GM18868 (cell line): ENCODE data around the gene HYDIN.

ENCODE experiments used
- ATAC-seq: cut with Tn5 transposase; IDR thresholded peaks from one replicate; pipeline ENCODE4 v1.9.1; 2021; ENCODE audit warnings: mild to moderate bottlenecking, moderate library complexity; ENCODE audit not compliant: unreplicated experiment

Gene HYDIN

DNA sequence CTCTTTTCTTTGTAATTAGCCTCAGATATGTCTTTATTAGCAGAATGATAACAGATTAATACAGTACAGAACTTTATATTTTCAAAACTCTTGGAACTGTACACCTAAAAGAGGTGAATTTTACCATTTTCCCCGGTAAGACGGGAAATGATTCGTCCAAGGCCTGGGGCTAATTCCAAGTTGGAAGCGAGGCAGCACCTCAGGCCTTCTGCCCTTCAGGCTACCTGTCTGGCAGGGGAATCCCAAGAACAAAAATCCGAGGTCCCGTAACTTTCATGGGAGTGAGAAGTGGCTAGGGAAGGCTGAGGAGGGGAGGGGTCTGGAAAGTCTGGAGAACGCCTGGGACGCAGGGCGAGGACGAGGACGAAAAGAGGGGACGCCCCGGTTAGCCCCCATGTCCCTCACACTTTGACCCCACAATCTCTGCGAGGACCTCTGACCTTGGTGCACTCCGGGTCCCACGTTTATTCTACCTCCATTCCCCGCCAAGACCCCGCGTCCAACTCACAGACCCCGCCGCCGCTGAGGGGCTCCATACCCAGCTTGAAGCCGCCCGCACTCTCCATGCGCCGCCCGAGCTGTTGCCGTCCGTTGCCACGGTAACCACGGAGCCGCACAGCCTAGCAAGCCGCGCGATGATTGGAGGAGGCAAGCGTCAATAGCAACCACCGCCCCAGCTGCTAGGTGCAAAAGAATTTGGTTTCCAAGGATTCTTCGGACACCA is at the start of gene HYDIN:
HYDIN (minus strand) TSS at position 601 of the 724 bp plus-strand sequence. CDS start 43,827 bp downstream, outside the sequence.
- ATAC-seq = no peak

DNA sequence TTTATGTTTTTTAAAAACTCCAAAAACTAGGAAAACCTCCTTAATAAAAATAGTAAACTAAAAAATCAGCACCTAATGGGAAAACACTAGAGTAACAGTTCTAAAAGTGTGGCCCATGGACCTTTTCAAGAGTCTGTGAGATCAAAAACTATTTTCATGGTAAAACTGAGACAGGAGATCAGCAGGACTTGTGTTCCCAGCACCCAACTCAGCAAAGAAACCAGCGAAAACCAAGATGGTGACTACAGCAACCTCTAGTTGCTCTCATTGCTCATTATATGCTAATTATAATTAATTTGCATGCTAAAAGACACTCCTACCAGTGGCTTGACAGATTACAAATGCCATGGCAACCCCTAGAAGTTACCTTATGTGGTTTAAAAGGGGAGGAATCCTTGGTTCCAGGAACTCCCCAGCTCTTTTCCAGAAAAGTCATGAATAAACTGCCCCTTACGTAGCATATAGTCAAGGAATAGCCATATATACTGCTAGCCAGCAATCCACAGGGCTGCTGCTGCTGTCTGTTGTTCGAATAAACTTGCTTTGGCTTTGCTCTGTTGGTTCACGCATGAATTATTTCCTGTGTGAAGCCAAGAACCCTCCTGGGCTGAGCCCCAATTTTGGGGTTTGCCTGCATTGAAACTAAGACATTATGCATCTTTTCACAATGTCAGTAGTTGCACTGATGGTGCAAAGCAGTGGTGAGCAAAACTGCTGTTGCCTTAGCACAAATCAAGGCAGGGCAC is 46.2 kb upstream of the HYDIN start:
- ATAC-seq = no peak

DNA sequence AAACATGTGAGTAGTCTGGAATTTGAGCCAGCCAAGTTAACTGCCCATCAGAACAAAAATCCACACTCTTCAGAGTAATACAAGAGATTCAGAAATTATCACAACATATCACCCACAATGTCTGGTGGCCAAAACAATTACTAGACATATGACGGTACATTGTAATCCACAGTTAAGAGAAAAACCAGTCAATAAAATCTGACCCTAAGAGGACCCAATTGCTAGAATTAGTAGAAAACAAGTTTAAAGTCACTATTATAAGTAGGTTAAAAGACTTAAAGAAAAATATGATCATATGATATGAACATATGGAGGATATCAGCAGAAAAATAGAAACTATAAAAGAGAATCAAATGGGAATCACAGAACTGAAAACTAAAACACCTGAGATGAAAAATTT is 42.9 kb upstream of the HYDIN start:
- no peak for ATAC-seq

DNA sequence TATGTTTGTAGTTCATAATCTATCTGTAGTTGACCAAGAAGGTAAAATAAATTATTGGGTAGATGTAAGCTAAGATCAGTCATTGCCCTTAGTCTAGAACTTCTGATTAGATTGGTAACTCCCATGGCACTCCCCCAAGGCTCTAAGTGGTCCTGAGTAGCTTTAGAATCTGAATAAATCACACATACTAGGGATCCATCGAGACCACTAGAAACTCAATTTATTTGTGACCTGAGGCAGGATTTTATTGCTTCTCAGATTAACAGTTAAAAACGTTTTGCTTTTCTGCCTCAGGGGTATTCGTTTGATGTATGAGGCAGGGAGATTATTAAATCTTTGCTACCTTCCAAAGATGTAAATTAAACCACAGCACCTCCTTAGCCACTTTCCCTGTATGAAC is 33.8 kb upstream of the HYDIN start:
- no peak for ATAC-seq

DNA sequence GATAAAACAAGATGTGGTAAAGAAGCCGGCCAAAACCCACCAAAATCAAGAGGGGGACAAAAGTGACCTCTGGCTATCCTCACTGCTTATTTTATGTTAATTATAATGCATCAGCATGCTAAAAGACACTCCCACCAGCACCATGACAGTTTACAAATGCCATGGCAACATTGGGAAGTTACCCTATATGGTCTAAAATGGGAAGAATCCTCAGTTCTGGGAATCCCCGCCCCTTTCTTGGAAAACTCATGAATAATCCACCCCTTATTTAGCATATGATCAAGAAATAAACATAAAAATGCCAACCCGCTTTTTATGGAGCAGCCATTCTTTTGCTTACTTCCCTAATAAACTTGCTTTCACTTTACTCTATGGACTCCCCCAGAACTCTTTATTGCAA is 33.1 kb upstream of the HYDIN start:
- no peak for ATAC-seq

DNA sequence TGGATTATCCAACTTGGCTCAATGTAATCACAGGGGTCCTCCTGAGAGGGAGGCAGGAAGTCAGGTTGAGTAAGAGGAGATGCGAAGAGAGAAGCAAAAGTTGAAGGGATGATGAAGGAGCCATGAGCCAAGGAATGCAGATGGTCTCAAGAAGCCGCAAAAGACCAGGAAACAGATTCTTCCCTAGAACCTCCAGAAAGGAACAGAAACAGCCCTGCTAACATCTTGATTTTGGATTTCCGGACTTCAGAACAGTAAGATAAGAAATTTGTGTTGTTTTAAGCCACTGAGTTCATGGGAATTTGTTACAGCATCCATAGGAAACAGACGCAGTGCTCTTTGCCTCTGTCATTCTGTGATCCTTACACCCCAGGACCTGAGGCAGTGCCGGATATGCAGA is 31.9 kb upstream of the HYDIN start:
- no peak for ATAC-seq

DNA sequence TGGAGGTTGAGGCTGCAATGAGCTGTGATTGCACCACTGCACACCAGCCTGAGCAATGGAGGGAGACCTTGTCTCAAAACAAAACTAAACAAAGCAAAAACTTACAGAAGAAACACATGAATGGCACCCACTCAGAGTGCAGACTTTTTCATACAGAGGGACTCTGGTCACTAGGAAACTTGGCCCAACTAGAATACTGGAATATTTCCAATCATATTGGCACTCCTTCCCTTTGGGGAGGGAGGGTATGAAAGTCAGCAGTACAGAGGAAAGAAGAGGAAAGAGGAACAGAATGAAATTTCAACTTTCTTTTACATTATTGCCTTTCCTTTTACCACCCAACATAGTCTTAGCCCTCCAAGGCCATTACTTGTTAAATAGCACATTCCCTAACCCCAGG is 30.5 kb upstream of the HYDIN start:
- ATAC-seq = no peak

DNA sequence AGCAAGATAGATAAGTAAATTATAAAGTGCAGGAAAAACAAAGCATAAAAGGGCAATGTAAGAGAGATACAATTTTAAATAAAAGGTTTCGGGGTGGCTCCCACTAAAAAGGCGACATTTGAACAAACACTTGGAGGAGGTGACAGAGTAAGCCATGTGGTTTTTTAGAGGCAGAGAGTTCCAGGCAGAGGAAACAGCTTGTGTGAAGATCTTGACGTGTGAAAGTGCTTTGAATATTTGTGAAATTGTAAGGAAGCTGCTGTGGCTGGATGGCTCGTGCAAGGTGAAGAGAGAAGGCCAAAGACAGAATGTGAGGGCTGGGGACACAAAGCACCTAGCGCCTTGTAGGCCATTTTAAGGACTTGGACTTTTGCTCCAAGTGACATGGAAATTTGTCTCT is 28.6 kb upstream of the HYDIN start:
- no peak for ATAC-seq

DNA sequence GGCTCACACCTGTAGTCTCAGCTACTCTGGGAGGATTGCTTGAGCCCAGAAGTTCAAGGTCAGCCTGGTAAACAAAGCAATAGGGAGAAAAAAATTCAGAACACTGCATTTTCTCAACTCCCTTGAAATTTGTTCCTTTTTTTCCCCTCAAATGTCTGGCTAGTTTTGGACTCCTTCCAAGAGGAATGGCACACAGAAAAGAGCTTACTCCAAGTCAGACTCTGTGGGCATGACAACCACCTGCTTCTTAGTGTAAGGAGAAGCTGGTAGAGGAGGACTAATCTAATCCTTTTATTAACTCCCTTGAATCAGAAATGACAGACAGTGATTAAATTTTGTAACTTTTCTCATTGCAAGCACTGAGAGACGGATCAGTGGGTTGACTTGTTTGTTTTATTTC is 27.9 kb upstream of the HYDIN start:
- ATAC-seq = no peak

DNA sequence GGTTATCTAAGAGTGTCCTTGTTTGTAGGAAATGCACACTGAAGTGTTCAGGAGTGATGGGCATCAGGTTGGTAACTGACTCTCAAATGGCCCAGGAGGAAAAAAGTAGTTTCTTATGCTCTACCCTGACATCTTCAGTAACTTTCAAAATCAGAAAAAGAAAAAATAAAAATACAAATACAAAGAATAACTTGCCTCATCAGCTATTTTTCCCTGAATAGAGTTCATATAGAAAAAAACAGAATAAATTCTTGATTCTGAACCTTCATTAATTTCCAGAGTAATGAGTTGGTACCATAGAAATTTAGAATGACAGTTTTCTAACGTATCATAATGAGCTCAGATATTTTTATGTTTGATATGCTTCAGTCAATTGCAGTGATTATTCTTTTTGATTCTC is 27.2 kb upstream of the HYDIN start:
- no peak for ATAC-seq

DNA sequence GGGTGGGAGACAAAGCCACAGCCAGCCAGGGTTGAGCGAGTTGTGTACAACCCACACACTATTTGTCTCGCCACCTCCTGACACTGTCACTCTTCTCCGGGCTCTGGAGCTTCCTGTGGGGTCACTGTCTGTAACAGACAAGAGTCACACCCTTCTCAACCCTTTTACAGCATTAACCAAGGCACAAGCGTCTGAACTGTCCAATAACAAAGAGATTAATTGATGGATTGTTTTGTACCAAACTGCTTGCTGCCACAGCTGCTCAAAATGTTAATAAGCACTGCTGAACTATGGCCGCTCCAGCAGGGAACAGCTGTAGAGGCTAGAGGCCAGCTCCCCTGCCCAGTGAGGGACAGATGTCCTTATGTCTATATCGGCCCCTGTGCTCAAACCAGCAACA is 25.2 kb upstream of the HYDIN start:
- ATAC-seq = no peak

DNA sequence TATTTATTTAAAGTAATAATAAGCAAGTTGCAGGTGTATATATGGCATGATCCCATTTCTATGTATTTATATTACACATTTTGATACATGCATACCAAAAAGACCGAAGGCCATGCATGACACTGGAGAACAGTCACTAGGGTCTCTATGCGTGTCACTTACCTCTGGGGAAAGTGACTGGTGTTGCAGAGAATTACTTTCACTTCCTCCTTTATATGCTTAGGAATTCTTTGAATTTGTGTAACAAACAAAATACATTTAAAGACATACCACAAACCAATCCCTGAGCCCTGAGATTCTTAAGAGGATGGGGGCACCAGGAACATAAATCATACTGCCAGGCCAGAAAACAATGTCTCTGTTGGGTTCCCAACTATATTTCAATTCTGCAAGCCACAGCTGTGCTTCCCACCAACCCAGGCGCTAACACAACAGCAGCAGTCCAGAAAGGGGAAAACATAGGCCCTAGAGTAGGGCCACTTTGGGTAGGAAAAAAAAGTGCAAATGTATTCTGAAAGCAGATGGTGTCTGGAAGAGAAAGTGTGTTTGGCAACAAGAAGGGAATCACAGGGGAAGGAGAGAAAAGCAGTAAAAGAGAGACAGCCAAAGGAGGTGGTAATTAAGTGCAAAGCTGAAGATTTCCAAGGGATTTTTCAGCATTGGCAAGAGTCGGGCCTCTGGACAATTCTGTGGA is 24.5 kb upstream of the HYDIN start:
- ATAC-seq = peak; percentile 64

DNA sequence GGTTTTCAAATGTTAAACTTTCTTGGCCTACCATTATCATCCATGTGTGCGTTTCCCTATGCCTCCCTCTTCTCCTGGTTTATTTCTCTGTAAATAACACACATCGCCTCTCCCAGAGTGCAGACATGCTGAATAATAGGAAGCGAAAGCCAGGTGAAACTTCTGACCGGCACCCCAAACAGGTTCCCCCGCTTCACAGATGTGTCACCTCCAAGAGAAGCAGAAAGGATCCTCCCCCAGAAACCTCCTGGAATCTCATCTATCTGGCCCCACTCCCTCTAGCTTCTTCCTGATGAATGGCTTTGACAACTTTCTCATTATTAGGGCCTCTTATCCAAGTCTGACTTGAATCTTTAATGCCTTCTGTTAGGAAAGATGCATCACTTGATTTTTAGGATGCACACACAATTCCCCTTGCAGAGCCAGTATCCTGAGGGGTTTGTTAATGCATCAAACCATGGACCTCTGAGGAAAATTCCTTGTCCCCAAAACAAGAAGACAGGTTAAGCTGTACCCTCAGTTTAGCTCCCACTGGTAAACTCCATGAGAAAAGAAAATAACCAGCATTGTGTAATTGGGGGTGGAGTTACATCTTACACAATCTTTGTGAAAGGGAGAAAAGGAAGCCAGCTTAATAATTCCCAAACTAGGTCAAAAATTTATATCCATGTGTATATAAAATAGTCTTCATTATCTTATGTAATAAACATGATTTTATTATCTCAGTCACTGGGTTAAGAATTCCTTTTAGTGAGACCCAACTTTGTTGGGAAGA is 20.1 kb upstream of the HYDIN start:
- no peak for ATAC-seq

DNA sequence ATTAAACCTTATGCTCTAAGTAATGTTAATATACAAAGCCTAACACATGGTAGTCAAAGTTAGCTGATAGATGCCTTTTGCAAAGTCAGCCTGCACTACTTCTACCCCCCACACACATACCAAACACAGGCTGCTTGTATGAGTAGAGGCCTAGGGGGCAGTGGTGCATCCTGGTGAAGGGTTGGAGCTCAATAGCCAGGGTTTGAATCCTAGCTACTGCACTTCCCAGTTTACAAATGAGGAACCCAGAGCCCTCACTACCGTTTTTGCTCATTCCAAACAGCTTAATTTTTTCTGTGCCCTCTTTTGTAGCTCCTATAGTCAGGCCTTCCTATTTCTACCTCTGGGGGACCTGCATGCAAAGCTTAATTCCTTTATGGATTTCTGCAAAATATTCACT is 18.9 kb upstream of the HYDIN start:
- no peak for ATAC-seq

DNA sequence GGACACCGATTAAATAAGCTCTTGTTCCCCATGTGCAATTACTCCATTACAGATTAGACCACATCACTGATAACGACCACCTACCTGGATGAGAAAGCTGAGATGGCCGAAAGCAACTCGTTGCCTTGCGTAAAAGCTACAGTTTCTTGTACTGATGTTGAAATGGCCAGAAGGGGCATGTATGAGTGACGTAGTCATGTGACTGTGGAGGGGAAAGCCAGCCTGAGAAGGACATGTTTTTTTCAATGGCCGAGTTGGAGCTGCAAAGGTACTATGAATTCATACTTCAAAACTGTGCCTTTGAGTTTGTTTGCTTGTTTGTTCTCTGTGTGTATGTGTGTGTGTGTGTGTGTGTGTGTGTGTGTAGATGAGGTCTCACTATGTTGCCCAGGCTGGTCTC is 17.0 kb upstream of the HYDIN start:
- no peak for ATAC-seq

DNA sequence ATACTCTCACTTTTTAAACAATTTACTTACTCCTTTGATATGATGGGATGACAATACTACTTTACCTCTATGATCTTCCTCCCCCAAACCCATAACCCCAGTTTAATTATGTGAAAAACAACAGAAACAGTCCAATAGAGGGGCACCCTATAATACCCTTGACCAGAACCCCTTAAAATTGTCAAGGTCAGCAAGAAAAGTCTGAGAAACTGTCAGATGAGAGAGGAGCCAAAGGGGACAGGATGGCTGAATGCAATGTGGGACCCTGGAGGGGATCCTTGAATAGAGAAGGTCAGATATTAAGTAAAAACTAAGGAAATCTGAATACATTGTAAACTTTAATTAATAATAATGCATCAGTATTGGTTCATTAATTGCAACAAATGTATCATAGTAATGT is 15.8 kb upstream of the HYDIN start:
- no peak for ATAC-seq

DNA sequence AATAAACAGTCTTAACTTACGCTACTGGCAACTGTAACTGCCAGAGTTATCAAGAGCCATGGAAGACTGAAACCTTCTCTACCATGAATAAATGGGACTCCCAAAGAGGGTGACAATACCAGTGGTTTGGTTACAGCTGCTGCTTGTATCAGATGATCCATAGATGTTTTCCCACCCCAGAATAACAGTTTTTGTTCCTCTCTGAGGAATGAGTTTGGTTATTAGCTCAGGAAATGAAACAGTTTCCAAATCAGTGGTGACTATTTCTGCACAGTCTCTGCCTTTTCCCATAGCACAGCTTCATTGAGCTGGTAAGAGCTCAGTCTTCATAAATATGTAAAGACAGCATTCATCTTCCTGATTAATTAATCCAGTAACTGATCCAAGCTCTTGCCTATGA is 14.0 kb upstream of the HYDIN start:
- ATAC-seq = no peak

DNA sequence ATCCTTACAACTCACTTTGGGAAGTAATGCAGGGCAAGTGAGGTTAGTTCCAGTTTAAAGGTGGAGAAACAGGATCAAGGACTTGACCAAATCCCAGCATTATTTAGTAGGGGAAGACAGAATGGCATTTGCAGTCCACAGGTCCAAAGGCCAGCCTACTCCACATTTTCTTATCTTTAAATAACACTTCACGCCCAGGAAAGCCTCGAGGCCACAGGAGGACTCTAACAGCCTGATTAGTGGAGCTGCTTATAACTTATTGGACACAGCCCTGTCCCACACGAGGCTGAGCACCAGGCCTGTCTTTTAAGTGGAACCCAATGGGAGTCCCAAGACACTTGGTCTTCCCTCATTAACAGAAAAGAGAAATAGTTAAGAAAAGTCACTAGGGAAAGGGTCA is 12.1 kb upstream of the HYDIN start:
- no peak for ATAC-seq

DNA sequence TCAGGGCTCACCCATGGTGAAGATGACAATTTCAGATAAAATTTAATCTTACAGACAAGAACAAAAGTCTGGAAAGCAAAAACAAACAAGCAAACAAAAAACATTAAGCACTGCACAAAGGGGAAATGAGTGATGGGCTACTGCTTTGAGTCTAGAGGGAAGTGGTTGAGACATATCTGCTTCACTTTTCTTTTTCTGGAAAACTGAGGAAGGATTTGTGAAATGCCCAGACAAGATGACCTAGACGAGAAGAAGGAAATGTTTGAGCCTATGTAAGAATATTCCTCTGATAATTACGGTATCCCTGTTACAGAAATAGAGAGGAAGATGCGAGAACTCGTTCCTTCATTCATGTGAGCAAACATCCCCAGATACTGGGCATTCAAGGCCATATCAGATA is 11.5 kb upstream of the HYDIN start:
- ATAC-seq = no peak

DNA sequence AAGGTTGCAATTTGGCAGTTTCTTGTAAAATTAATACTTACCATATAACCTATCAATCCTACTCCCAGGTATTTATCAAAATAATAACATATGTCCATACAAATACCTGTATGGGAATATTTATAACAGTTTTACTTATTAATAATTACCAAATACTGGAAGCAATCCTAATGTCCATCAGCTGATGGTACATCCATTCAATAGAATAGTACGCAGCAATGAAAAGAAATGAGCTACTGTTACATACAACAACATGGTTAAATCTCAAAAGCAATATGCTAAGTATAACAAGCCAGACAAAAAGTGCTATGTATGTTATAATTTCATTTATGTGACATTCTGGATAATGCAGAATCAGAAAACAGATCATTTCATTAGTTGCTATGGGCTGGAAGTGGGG is 1.2 kb downstream of the HYDIN start:
- ATAC-seq = no peak
